Kidney (tissue), 14 donors: ENCODE data around the gene DISP3. TPM values are rescaled to one million over a fixed set of nuclear protein-coding genes. Genes with fewer than 3 reads are reported as not detected.

Source experiments
- DNase-seq, 5 donors: peaks; one replicate each; pipeline ENCODE4 v3.0.0-alpha.2; 2013 to 2020
- FAIRE-seq: peaks from 2 replicates; lab custom pipeline; 2012; peaks lifted over from hg19 to GRCh38; lab: Jason Lieb, UNC
- H3K27ac ChIP-seq, 2 donors: one replicate each; pipeline ENCODE4 v1.7.0; 2013; ENCODE audit warnings: low read depth in 2 of 2, low read length in 2 of 2, inconsistent platforms in 1 of 2
- H3K27me3 ChIP-seq: one replicate; pipeline ENCODE4 v1.7.1; 2013; ENCODE audit warnings: low read length, inconsistent platforms; ENCODE audit not compliant: control insufficient read depth, insufficient read depth
- H3K36me3 ChIP-seq, 3 donors: one replicate each; pipeline versions ENCODE4 v1.7.0 to v1.7.1; 2013; ENCODE audit warnings: low read length in 3 of 3, control low read depth in 1 of 3, inconsistent platforms in 1 of 3; ENCODE audit not compliant: insufficient read depth in 3 of 3, control insufficient read depth in 2 of 3
- H3K4me1 ChIP-seq, 3 donors: one replicate each; pipeline versions ENCODE4 v1.7.0 to v1.7.1; 2013; ENCODE audit warnings: low read length in 3 of 3, inconsistent platforms in 1 of 3, low read depth in 1 of 3; ENCODE audit not compliant: control insufficient read depth in 2 of 3, insufficient read depth in 2 of 3
- H3K4me3 ChIP-seq, 3 donors: one replicate each; pipeline versions ENCODE4 v1.7.0 to v1.8.1; 2013; ENCODE audit warnings: low read length in 3 of 3, control low read depth in 1 of 3, inconsistent platforms in 1 of 3
- H3K9ac ChIP-seq, 3 donors: one replicate each; pipeline versions ENCODE4 v1.7.0 to v1.7.1; 2013; ENCODE audit warnings: low read length in 3 of 3, control low read depth in 1 of 3, inconsistent platforms in 1 of 3
- H3K9me3 ChIP-seq, 3 donors: one replicate each; pipeline versions ENCODE4 v1.7.0 to v1.7.1; 2013; ENCODE audit warnings: low read length in 3 of 3, control low read depth in 1 of 3, inconsistent platforms in 1 of 3; ENCODE audit not compliant: control insufficient read depth in 2 of 3, insufficient read depth in 1 of 3
- CTCF ChIP-seq: IDR thresholded peaks from 3 replicates; pipeline ENCODE4 v1.5.1; 2012; ENCODE audit warnings: mild to moderate bottlenecking, moderate library complexity, borderline replicate concordance; ENCODE audit not compliant: insufficient read depth; ENCODE audit errors: extremely low read depth
- intact Hi-C: fragments of 100-400 bp; cut with DNase I; formaldehyde crosslinking; loops from one replicate; pipeline ENCODE4 v1.11.1; 2022
- polyA plus RNA-seq: library from polyadenylated mRNA; stranded (reverse); fragments of 350-450 nt; fragmentation: Illumina TruSeq; extraction: RNeasy Lipid Tissue Mini Kit (QIAGEN cat#74804); gene quantifications from one replicate; pipeline ENCODE4 v1.2.3, GENCODE V29; 2014; ENCODE audit warnings: low read depth, low replicate concordance; ENCODE audit not compliant: insufficient read depth
- total RNA-seq: library from RNA; stranded (reverse); fragmentation: NEBNext Ultra II Directional; extraction: Animal tissue kit (Norgen Biotek cat#: 25700); gene quantifications from one replicate; pipeline ENCODE4 v1.2.1, GENCODE V29; 2021
- donor health status: control.
- donor health status: control.
- donor health status: control.
- donor health status: control.
- donor health status: control.
- donor health status: DM: yes; HTN: yes; CAD: no.
- donor health status: Normal renal cell carcinoma (clear cell type).

Gene DISP3
- total and polyA plus RNA-seq, 2 donors from 2014 or later, result 0.19 TPM; not detected in 1

GRCh38 chr1:11443961-11444658 lies 34.8 kb upstream of the DISP3 start:
- no peak for DNase-seq
- no peaks in the 10 kb centered on the region for H3K36me3 ChIP-seq
- intact Hi-C loops, result no loop called here
- no peak overlapping the region for H3K4me3 ChIP-seq
- no peak for FAIRE-seq
- H3K9ac ChIP-seq, result no peak overlapping the region
- H3K4me1 ChIP-seq, result no peaks in the 10 kb centered on the region
- no peaks in the 10 kb centered on the region for H3K9me3 ChIP-seq
- H3K27me3 ChIP-seq, result no peaks in the 10 kb centered on the region
- no peak for TF ChIP-seq CTCF
- no peak overlapping the region for H3K27ac ChIP-seq

GRCh38 chr1:11444907-11445306 lies 34.0 kb upstream of the DISP3 start:
- intact Hi-C loops, result no loop called here
- Histone ChIP-seq H3K27me3 (no peaks in the 10 kb centered on the region), H3K4me1 (no peaks in the 10 kb centered on the region), H3K27ac (no peak overlapping the region), H3K9me3 (no peaks in the 10 kb centered on the region), H3K9ac (no peak overlapping the region), H3K36me3 (no peaks in the 10 kb centered on the region), H3K4me3 (no peak overlapping the region)
- FAIRE-seq, result no peak
- TF ChIP-seq CTCF, result no peak
- DNase-seq, result no peak

- DNase-seq, result no peak
- no peak for FAIRE-seq
- H3K4me1 ChIP-seq, result no peaks in the 10 kb centered on the region
- no peak for TF ChIP-seq CTCF
- intact Hi-C loops, result no loop called here
- no peaks in the 10 kb centered on the region for H3K9me3 ChIP-seq
- no peaks in the 10 kb centered on the region for H3K27me3 ChIP-seq
- no peaks in the 10 kb centered on the region for H3K36me3 ChIP-seq
- no peak overlapping the region for H3K9ac ChIP-seq
- no peak overlapping the region for H3K4me3 ChIP-seq
- no peak overlapping the region for H3K27ac ChIP-seq
Observed at GRCh38 chr1:11447903-11448302, 31.1 kb upstream of the DISP3 start.
